ENCODE data around the gene SDC1. TPM values are rescaled to one million over a fixed set of nuclear protein-coding genes. Genes with fewer than 3 reads are reported as not detected.

SDC1 gene
- polyA plus RNA-seq, 1 of the 3 experiments (the other 2 are of a cell fraction), result 122 TPM

DNA sequence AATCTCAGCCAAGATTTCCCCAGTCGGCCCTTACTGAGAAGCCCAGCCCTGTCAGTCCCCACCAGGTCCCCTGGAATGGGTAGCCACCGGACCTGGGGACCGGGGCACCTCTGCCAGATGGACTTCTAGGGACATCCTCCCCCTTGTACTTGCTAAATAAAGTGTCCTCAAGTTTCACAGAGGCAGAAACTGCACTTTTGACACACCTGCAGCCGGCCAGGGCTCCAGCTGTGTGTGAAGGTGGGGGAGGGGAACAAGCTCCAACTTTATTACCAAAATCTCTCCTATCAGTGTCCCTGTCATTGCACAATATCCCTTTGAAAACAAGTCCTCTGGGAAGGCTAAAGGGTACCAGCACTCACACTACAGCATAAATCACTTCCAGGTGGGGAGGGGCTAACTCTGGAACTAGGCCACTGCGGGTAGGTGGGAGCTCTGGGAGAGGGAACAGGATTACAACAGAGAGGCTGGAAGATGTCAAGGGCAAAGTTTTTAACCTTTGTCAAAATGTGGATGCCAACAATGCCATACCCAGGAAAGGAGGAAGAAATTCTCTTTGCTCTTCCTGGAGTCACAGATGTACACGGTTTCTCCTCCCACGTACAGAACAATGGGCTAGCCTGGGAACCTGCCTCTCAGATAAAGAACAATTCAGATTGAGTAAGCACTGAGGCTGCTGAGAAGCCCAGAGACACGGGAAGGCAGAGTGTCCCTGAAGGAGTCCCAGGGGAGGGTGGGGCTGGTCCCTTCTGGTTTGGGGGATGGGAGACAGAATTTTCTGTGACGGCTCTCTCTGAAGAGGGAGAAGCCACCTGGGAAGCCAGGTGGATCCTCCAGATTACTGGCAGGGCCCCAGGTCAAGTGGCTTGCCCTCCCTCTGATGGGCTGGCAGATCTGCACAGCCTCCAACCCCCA lies 11.0 kb downstream of the SDC1 start:
- Histone ChIP-seq H3K9me3 (no peaks in the 10 kb centered on the region), H3K4me1 (ENCODE audit: control insufficient read depth in 1 of 2, insufficient read depth in 2 of 2, low read depth in 1 of 2, low read length in 1 of 2) (peaks cover 0 to 30% of the 10 kb centered on the region in 2 experiments; a peak in 1 of 4 replicates), H3K9ac (no peak overlapping the region), H2AFZ (ENCODE audit: low read depth) (no peak overlapping the region), H3K9me2 (no peaks in the 10 kb centered on the region), H3K79me2 (ENCODE audit: insufficient read depth) (peaks cover 29% of the 10 kb centered on the region; the same call in 1 of the 2 replicates), H3K27ac (ENCODE audit: low read depth in 2 of 2, low read length in 1 of 2) (no peak overlapping the region; a peak in 1 of 4 replicates), H3K36me3 (replicated peaks in 1 of 2; ENCODE audit: control insufficient read depth in 1 of 2, insufficient read depth in 2 of 2, low read length in 1 of 2) (no peaks in the 10 kb centered on the region), H3F3A (replicated peaks; ENCODE audit: insufficient read depth) (no peaks in the 10 kb centered on the region), H3K4me2 (no peak overlapping the region), H3K27me3 (ENCODE audit: insufficient read depth) (no peaks in the 10 kb centered on the region), H3K4me3 (ENCODE audit: low read depth in 2 of 2, low read length in 1 of 2) (no peak overlapping the region), H4K20me1 (ENCODE audit: insufficient read depth) (peaks cover 4% of the 10 kb centered on the region; the same call in 1 of the 2 replicates)
- ChIA-PET POLR2A (no interaction called here), CTCF (interaction anchor here (0.6 to 1.9 kb wide), 8 partner anchors 9 to 466 kb away, joined by 3 to 5 read pairs (median 3); no protein-coding TSS in a partner anchor)
- DNase-seq, result no peak
- WGBS (ENCODE audit: low lambda C conversion rate), result 87% methylated on average over 6 of the region's 9 CpGs
- TF ChIP-seq GATA2 (CRISPR knock-in tag; IDR thresholded peaks at IDR 0.05), result no peak
- no peak for TF ChIP-seq REST (IDR thresholded peaks at IDR 0.05; ENCODE audit: low read depth, low read length)
- TF ChIP-seq, protein P1, sequence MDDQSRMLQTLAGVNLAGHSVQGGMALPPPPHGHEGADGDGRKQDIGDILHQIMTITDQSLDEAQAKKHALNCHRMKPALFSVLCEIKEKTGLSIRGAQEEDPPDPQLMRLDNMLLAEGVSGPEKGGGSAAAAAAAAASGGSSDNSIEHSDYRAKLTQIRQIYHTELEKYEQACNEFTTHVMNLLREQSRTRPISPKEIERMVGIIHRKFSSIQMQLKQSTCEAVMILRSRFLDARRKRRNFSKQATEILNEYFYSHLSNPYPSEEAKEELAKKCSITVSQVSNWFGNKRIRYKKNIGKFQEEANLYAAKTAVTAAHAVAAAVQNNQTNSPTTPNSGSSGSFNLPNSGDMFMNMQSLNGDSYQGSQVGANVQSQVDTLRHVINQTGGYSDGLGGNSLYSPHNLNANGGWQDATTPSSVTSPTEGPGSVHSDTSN (IDR thresholded peaks at IDR 0.05), result no peak
- TF ChIP-seq EP300 (IDR thresholded peaks at IDR 0.05; ENCODE audit: borderline replicate concordance in 1 of 2, low read depth in 1 of 2, low read length in 1 of 2), result no peak
- TF ChIP-seq, protein P2, sequence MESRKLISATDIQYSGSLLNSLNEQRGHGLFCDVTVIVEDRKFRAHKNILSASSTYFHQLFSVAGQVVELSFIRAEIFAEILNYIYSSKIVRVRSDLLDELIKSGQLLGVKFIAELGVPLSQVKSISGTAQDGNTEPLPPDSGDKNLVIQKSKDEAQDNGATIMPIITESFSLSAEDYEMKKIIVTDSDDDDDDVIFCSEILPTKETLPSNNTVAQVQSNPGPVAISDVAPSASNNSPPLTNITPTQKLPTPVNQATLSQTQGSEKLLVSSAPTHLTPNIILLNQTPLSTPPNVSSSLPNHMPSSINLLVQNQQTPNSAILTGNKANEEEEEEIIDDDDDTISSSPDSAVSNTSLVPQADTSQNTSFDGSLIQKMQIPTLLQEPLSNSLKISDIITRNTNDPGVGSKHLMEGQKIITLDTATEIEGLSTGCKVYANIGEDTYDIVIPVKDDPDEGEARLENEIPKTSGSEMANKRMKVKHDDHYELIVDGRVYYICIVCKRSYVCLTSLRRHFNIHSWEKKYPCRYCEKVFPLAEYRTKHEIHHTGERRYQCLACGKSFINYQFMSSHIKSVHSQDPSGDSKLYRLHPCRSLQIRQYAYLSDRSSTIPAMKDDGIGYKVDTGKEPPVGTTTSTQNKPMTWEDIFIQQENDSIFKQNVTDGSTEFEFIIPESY (IDR thresholded peaks at IDR 0.05; ENCODE audit: borderline replicate concordance, low read depth), result no peak
- TF ChIP-seq NRF1 (IDR thresholded peaks at IDR 0.05; ENCODE audit: low read depth, low read length), result no peak
- TF ChIP-seq SMC3 (IDR thresholded peaks at IDR 0.05; ENCODE audit: low read depth, low read length), result no peak
